Measurements from ENCODE around the gene ZNF366.

ZNF366 gene

GRCh38 chr5:72394688-72395087, 112.5 kb downstream of the ZNF366 start:
- H3F3A ChIP-seq (ENCODE audit: insufficient read depth): no peaks in the 10 kb centered on the region
- H3K27ac ChIP-seq (ENCODE audit: low read depth, low read length): no peak overlapping the region
- H3K27me3 ChIP-seq (ENCODE audit: low read length): no peaks in the 10 kb centered on the region
- no peaks in the 10 kb centered on the region for H3K9me2 ChIP-seq (replicated peaks; ENCODE audit: insufficient read depth, low read length)
- no peak overlapping the region for H3K9ac ChIP-seq (ENCODE audit: low read length)
- no peak overlapping the region for H3K4me3 ChIP-seq (ENCODE audit: insufficient read depth, low read length, poor library complexity, severe bottlenecking)
- H3K79me2 ChIP-seq (ENCODE audit: insufficient read depth, low read length): no peaks in the 10 kb centered on the region
- no peaks in the 10 kb centered on the region for H4K20me1 ChIP-seq (ENCODE audit: low read depth, low read length)
- TF ChIP-seq CTCF (IDR thresholded peaks at IDR 0.05; ENCODE audit: insufficient read depth, low read length, poor library complexity, severe bottlenecking): no peak
- H3K4me2 ChIP-seq (ENCODE audit: low read depth, low read length, poor library complexity, severe bottlenecking): no peak overlapping the region
- H3K36me3 ChIP-seq (ENCODE audit: low read length): no peaks in the 10 kb centered on the region
- no peak overlapping the region for H2AFZ ChIP-seq (ENCODE audit: low read depth, low read length, severe bottlenecking)
- H3K9me3 ChIP-seq (ENCODE audit: insufficient read depth, low read length): no peaks in the 10 kb centered on the region

DNA sequence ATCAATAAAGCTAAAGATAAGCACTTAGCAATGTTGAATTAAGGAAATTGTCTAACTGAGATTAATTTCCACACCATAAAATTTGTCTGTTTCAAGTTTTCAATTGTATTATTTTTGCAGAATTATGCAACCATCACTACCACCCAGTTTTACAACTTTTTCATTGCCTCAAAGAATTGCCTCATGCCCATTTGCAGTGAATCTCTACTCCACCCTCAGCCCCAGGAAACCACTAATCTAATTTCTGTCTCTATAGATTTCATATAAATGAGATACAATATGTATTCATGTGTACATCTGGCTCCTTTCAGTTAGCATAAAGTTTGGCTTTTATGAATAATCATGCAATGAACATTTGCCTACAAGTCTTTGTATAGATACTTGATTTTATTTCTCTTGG, 114.2 kb downstream of the ZNF366 start:
- Histone ChIP-seq H3F3A (ENCODE audit: insufficient read depth) (no peaks in the 10 kb centered on the region), H3K4me2 (ENCODE audit: low read depth, low read length, poor library complexity, severe bottlenecking) (no peak overlapping the region), H3K4me3 (ENCODE audit: insufficient read depth, low read length, poor library complexity, severe bottlenecking) (no peak overlapping the region), H3K9me3 (ENCODE audit: insufficient read depth, low read length) (no peaks in the 10 kb centered on the region), H3K9ac (ENCODE audit: low read length) (no peak overlapping the region), H3K36me3 (ENCODE audit: low read length) (no peaks in the 10 kb centered on the region), H4K20me1 (ENCODE audit: low read depth, low read length) (no peaks in the 10 kb centered on the region), H3K9me2 (replicated peaks; ENCODE audit: insufficient read depth, low read length) (no peaks in the 10 kb centered on the region), H3K79me2 (ENCODE audit: insufficient read depth, low read length) (no peaks in the 10 kb centered on the region), H3K27ac (ENCODE audit: low read depth, low read length) (no peak overlapping the region), H3K27me3 (ENCODE audit: low read length) (no peaks in the 10 kb centered on the region), H2AFZ (ENCODE audit: low read depth, low read length, severe bottlenecking) (no peak overlapping the region)
- TF ChIP-seq EZH2phosphoT487 (conservative IDR thresholded peaks at IDR 0.05; ENCODE audit: low read length) (no peak), CTCF (IDR thresholded peaks at IDR 0.05; ENCODE audit: insufficient read depth, low read length, poor library complexity, severe bottlenecking) (no peak)
